HEK293 (cell line): ENCODE measurements around the gene MFSD11.
A peak's percentile ranks its signal among the peaks of the same experiment; 100 is the strongest.

Source experiments
- AEBP2 ChIP-seq: fragments of 450-650 bp; formaldehyde crosslinking; IDR thresholded peaks from 2 replicates; pipeline ENCODE4 v1.5.1; 2016; ENCODE audit warnings: missing biosample characterization, missing genetic modification characterization, borderline replicate concordance
- KLF10 ChIP-seq: fragments of 450-650 bp; IDR thresholded peaks from 2 replicates; pipeline ENCODE4 v1.5.1; 2018; ENCODE audit warnings: missing biosample characterization, mild to moderate bottlenecking, missing genetic modification characterization
- KLF9 ChIP-seq: fragments of 450-650 bp; formaldehyde crosslinking; IDR thresholded peaks from 2 replicates; pipeline ENCODE4 v1.5.1; 2016; ENCODE audit warnings: missing biosample characterization, missing genetic modification characterization, low read depth
- MEIS1 ChIP-seq: sonication (generic); formaldehyde crosslinking; IDR thresholded peaks from 2 replicates; pipeline ENCODE4 v1.8.1; 2022; ENCODE audit warnings: missing genetic modification reagents, mild to moderate bottlenecking, borderline replicate concordance
- MYNN ChIP-seq: fragments of 450-650 bp; formaldehyde crosslinking; IDR thresholded peaks from 2 replicates; pipeline ENCODE4 v1.5.1; 2016; ENCODE audit warnings: missing biosample characterization, missing genetic modification characterization, borderline replicate concordance
- OVOL3 ChIP-seq: fragments of 450-650 bp; formaldehyde crosslinking; IDR thresholded peaks from 2 replicates; pipeline ENCODE4 v1.5.1; 2016; ENCODE audit warnings: missing biosample characterization, missing genetic modification characterization
- PRDM4 ChIP-seq: fragments of 450-650 bp; formaldehyde crosslinking; IDR thresholded peaks from 2 replicates; pipeline ENCODE4 v1.5.1; 2017; ENCODE audit warnings: missing biosample characterization, missing genetic modification characterization
- RBAK ChIP-seq: fragments of 450-650 bp; formaldehyde crosslinking; IDR thresholded peaks from 2 replicates; pipeline ENCODE4 v1.5.1; 2016; ENCODE audit warnings: missing biosample characterization, missing genetic modification characterization
- SALL2 ChIP-seq: fragments of 450-650 bp; formaldehyde crosslinking; IDR thresholded peaks from 2 replicates; pipeline ENCODE4 v1.5.0; 2017; ENCODE audit warnings: missing biosample characterization, mild to moderate bottlenecking, missing genetic modification characterization, borderline replicate concordance
- TCF7L2 ChIP-seq: IDR thresholded peaks from 2 replicates; pipeline ENCODE4 v1.6.1; 2011; ENCODE audit warnings: low read depth, mild to moderate bottlenecking, inconsistent platforms, low read length, moderate library complexity, borderline replicate concordance
- TRIM28 ChIP-seq: IDR thresholded peaks from 2 replicates; pipeline ENCODE4 v1.6.1; 2011; ENCODE audit warnings: low read length, control low read depth, borderline replicate concordance
- ZNF121 ChIP-seq: fragments of 450-650 bp; formaldehyde crosslinking; IDR thresholded peaks from 2 replicates; pipeline ENCODE4 v1.5.1; 2016; ENCODE audit warnings: missing biosample characterization, missing genetic modification characterization
- ZNF175 ChIP-seq: fragments of 450-650 bp; formaldehyde crosslinking; IDR thresholded peaks from 2 replicates; pipeline ENCODE4 v1.5.1; 2016; ENCODE audit warnings: missing biosample characterization, missing genetic modification characterization
- ZNF24 ChIP-seq: fragments of 450-650 bp; formaldehyde crosslinking; IDR thresholded peaks from 2 replicates; pipeline ENCODE4 v1.5.1; 2016; ENCODE audit warnings: missing biosample characterization, missing genetic modification characterization
- ZNF266 ChIP-seq: fragments of 450-650 bp; formaldehyde crosslinking; IDR thresholded peaks from 2 replicates; pipeline ENCODE4 v1.5.1; 2016; ENCODE audit warnings: missing biosample characterization, missing genetic modification characterization, low read depth
- ZNF280D ChIP-seq: fragments of 450-650 bp; formaldehyde crosslinking; IDR thresholded peaks from 2 replicates; pipeline ENCODE4 v1.5.1; 2016; ENCODE audit warnings: missing biosample characterization, missing genetic modification characterization
- ZNF514 ChIP-seq: fragments of 450-650 bp; formaldehyde crosslinking; IDR thresholded peaks from 2 replicates; pipeline ENCODE4 v1.5.1; 2016; ENCODE audit warnings: missing biosample characterization, missing genetic modification characterization
- ZNF518A ChIP-seq: fragments of 450-650 bp; formaldehyde crosslinking; conservative IDR thresholded peaks from 2 replicates; pipeline ENCODE4 v1.5.1; 2016; ENCODE audit warnings: low read depth, missing biosample characterization, missing genetic modification characterization
- ZNF521 ChIP-seq: fragments of 450-650 bp; formaldehyde crosslinking; IDR thresholded peaks from 2 replicates; pipeline ENCODE4 v1.5.1; 2017; ENCODE audit warnings: missing biosample characterization, mild to moderate bottlenecking, missing genetic modification characterization
- ZNF529 ChIP-seq: fragments of 450-650 bp; formaldehyde crosslinking; IDR thresholded peaks from 2 replicates; pipeline ENCODE4 v1.5.1; 2017; ENCODE audit warnings: missing genetic modification characterization, missing biosample characterization; ENCODE audit not compliant: insufficient replicate concordance
- ZNF549 ChIP-seq: fragments of 450-650 bp; IDR thresholded peaks from 2 replicates; pipeline ENCODE4 v1.5.1; 2018; ENCODE audit warnings: missing biosample characterization, missing genetic modification characterization, mild to moderate bottlenecking, inconsistent platforms, moderate library complexity
- ZNF624 ChIP-seq: fragments of 450-650 bp; formaldehyde crosslinking; IDR thresholded peaks from 2 replicates; pipeline ENCODE4 v1.5.1; 2017; ENCODE audit warnings: missing biosample characterization, missing genetic modification characterization
- ZNF791 ChIP-seq: fragments of 450-650 bp; formaldehyde crosslinking; IDR thresholded peaks from 2 replicates; pipeline ENCODE4 v1.5.1; 2016; ENCODE audit warnings: missing biosample characterization, missing genetic modification characterization
- ZNF792 ChIP-seq: fragments of 450-650 bp; formaldehyde crosslinking; IDR thresholded peaks from 2 replicates; pipeline ENCODE4 v1.5.1; 2016; ENCODE audit warnings: missing biosample characterization, missing genetic modification characterization
- ZNF837 ChIP-seq: fragments of 450-650 bp; formaldehyde crosslinking; IDR thresholded peaks from 2 replicates; pipeline ENCODE4 v1.5.1; 2016; ENCODE audit warnings: missing biosample characterization, missing genetic modification characterization
- ZSCAN16 ChIP-seq: fragments of 450-650 bp; formaldehyde crosslinking; IDR thresholded peaks from 2 replicates; pipeline ENCODE4 v1.5.1; 2016; ENCODE audit warnings: missing biosample characterization, missing genetic modification characterization
- ZSCAN18 ChIP-seq: fragments of 450-650 bp; formaldehyde crosslinking; IDR thresholded peaks from 2 replicates; pipeline ENCODE4 v1.5.1; 2016; ENCODE audit warnings: missing biosample characterization, missing genetic modification characterization

Gene MFSD11

GRCh38 chr17:76697702-76698465 is 40.0 kb upstream of the MFSD11 start (continued):
- TF ChIP-seq AEBP2 (tag by site-specific recombination): no peak
- no peak for TF ChIP-seq ZNF514
- no peak; the same call in 1 of the 2 replicates for TF ChIP-seq KLF9 (tag by site-specific recombination)
- no peak for TF ChIP-seq ZSCAN16 (tag by site-specific recombination)
- no peak for TF ChIP-seq ZNF624 (tag by site-specific recombination)
- TF ChIP-seq KLF10: no peak
- TF ChIP-seq MYNN (tag by site-specific recombination): no peak
- no peak for TF ChIP-seq ZNF521
- no peak for TF ChIP-seq ZNF549
- TF ChIP-seq ZNF175 (tag by site-specific recombination): no peak
- peak; percentile 88 for TF ChIP-seq ZSCAN18 (tag by site-specific recombination)
- no peak for TF ChIP-seq ZNF518A
- TF ChIP-seq ZNF266 (tag by site-specific recombination): no peak
- no peak for TF ChIP-seq RBAK (tag by site-specific recombination)
- peak; percentile 71; the same call in 1 of the 2 replicates for TF ChIP-seq PRDM4 (tag by site-specific recombination)
- no peak for TF ChIP-seq ZNF792
- TF ChIP-seq ZNF837: no peak
- no peak for TF ChIP-seq MEIS1 (CRISPR knock-in tag)
- no peak; the same call in 1 of the 2 replicates for TF ChIP-seq TCF7L2
- no peak for TF ChIP-seq ZNF791 (tag by site-specific recombination)
- no peak for TF ChIP-seq ZNF529
- TF ChIP-seq TRIM28: no peak; the same call in none of the 2 replicates
- TF ChIP-seq SALL2 (tag by site-specific recombination): no peak
- peak; percentile 79; the same call in 1 of the 2 replicates for TF ChIP-seq ZNF24
- TF ChIP-seq ZNF280D: no peak
- TF ChIP-seq ZNF121 (tag by site-specific recombination): no peak
- TF ChIP-seq OVOL3 (tag by site-specific recombination): no peak
